Keratinocyte (primary cell): ENCODE data around the gene NAALADL2. TPM values are rescaled to one million over a fixed set of nuclear protein-coding genes. Genes with fewer than 3 reads are reported as not detected.

Experiments
- DNase-seq: peaks from one replicate; pipeline ENCODE4 v3.0.0-alpha.2; 2011; ENCODE audit warnings: low read depth, missing footprints, low spot score
- FAIRE-seq: peaks from 2 replicates; lab custom pipeline; 2011; peaks lifted over from hg19 to GRCh38; lab: Jason Lieb, UNC
- H2AFZ ChIP-seq: 2 replicates; pipeline ENCODE4 v1.6.0; 2012; ENCODE audit warnings: low read length, control low read depth, inconsistent platforms; ENCODE audit not compliant: control insufficient read depth
- H3K27ac ChIP-seq: 2 replicates; pipeline ENCODE4 v1.5.1; 2011; ENCODE audit warnings: low read length; ENCODE audit not compliant: control insufficient read depth, insufficient read depth
- H3K27me3 ChIP-seq: 3 replicates; pipeline ENCODE4 v1.6.0; 2011; ENCODE audit warnings: low read length; ENCODE audit not compliant: control insufficient read depth, insufficient read depth; ENCODE audit errors: extremely low read depth
- H3K36me3 ChIP-seq, 2 experiments: 2 replicates in 1 of 2; 3 replicates in 1 of 2; pipeline ENCODE4 v1.5.1; 2011; ENCODE audit warnings: low read length in 2 of 2, mild to moderate bottlenecking in 1 of 2; ENCODE audit not compliant: control insufficient read depth in 2 of 2, insufficient read depth in 2 of 2; ENCODE audit errors: extremely low read depth in 1 of 2
- H3K4me1 ChIP-seq: 3 replicates; pipeline ENCODE4 v1.5.1; 2011; ENCODE audit warnings: low read length; ENCODE audit not compliant: control insufficient read depth, insufficient read depth; ENCODE audit errors: extremely low read depth
- H3K4me2 ChIP-seq: 3 replicates; pipeline ENCODE4 v1.6.0; 2011; ENCODE audit warnings: low read depth, low read length; ENCODE audit not compliant: control insufficient read depth, insufficient read depth; ENCODE audit errors: extremely low read depth
- H3K4me3 ChIP-seq, 3 experiments: fragments of 200-600 bp in 1 of 3; sonication (generic) in 1 of 3; 2 replicates in 2 of 3; 3 replicates in 1 of 3; pipeline ENCODE4 v1.5.1; 2011 to 2016; ENCODE audit warnings: low read length in 3 of 3, mild to moderate bottlenecking in 3 of 3, control low read depth in 2 of 3, inconsistent platforms in 1 of 3, low read depth in 1 of 3, mixed read lengths in 1 of 3, mixed run types in 1 of 3, moderate library complexity in 1 of 3; ENCODE audit not compliant: control insufficient read depth in 2 of 3, insufficient read depth in 2 of 3; ENCODE audit errors: extremely low read depth in 1 of 3
- H3K79me2 ChIP-seq: 2 replicates; pipeline ENCODE4 v1.6.0; 2012; ENCODE audit warnings: low read length; ENCODE audit not compliant: control insufficient read depth, insufficient read depth
- H3K9ac ChIP-seq: 3 replicates; pipeline ENCODE4 v1.6.0; 2011; ENCODE audit warnings: low read length; ENCODE audit not compliant: control insufficient read depth, insufficient read depth; ENCODE audit errors: extremely low read depth
- H3K9me1 ChIP-seq: 3 replicates; pipeline ENCODE4 v1.6.0; 2011; ENCODE audit warnings: low read length; ENCODE audit not compliant: control insufficient read depth, insufficient read depth; ENCODE audit errors: extremely low read depth
- H3K9me3 ChIP-seq: 2 replicates; pipeline ENCODE4 v1.5.1; 2012; ENCODE audit warnings: low read depth, low read length; ENCODE audit not compliant: control insufficient read depth
- H4K20me1 ChIP-seq: 3 replicates; pipeline ENCODE4 v1.6.0; 2011; ENCODE audit warnings: low read length; ENCODE audit not compliant: control insufficient read depth, insufficient read depth; ENCODE audit errors: extremely low read depth
- EZH2 ChIP-seq: IDR thresholded peaks from one replicate; pipeline ENCODE4 v1.6.1; 2012; ENCODE audit warnings: inconsistent platforms, mild to moderate bottlenecking, low read length, moderate library complexity
- dilution Hi-C: fragments of 300-500 bp; cut with MboI; formaldehyde crosslinking; loops from one replicate; pipeline ENCODE4 v1.7.0; 2020; ENCODE audit warnings: low sequenced_read_pairs; ENCODE audit not compliant: extremely low pct_ligation_motif_present
- polyA plus RNA-seq, 5 experiments: library from polyadenylated mRNA; depleted of rRNA in 3 of 5; stranded (reverse) in 3 of 5; stranded (forward) in 1 of 5; unstranded in 1 of 5; fragments of >200 nt; gene quantifications; 1 replicate in 1 of 5; 2 replicates in 3 of 5; 3 replicates in 1 of 5; pipeline versions ENCODE4 v1.2.1 to v1.2.3, GENCODE V29; 2011 to 2012; ENCODE audit warnings: missing spikeins in 2 of 5, low read depth in 1 of 5, low replicate concordance in 1 of 5
- TF ChIP-seq, protein P1 (sequence below), 3 experiments: IDR thresholded peaks in 1 of 3; conservative IDR thresholded peaks in 1 of 3; optimal IDR thresholded peaks in 1 of 3; 2 replicates in 2 of 3; 3 replicates in 1 of 3; pipeline versions ENCODE3 to v1.5.1; 2011; ENCODE audit warnings: low read length in 3 of 3, mild to moderate bottlenecking in 3 of 3, moderate library complexity in 2 of 3, control low read depth in 1 of 3, inconsistent platforms in 1 of 3; ENCODE audit not compliant: insufficient read depth in 2 of 3; ENCODE audit errors: extremely low read depth in 1 of 3

NAALADL2 gene
- polyA plus RNA-seq, 1 donor (not counting 4 experiments of a cell fraction or from before 2014, with no cell fraction given): 0.75 TPM

DNA sequence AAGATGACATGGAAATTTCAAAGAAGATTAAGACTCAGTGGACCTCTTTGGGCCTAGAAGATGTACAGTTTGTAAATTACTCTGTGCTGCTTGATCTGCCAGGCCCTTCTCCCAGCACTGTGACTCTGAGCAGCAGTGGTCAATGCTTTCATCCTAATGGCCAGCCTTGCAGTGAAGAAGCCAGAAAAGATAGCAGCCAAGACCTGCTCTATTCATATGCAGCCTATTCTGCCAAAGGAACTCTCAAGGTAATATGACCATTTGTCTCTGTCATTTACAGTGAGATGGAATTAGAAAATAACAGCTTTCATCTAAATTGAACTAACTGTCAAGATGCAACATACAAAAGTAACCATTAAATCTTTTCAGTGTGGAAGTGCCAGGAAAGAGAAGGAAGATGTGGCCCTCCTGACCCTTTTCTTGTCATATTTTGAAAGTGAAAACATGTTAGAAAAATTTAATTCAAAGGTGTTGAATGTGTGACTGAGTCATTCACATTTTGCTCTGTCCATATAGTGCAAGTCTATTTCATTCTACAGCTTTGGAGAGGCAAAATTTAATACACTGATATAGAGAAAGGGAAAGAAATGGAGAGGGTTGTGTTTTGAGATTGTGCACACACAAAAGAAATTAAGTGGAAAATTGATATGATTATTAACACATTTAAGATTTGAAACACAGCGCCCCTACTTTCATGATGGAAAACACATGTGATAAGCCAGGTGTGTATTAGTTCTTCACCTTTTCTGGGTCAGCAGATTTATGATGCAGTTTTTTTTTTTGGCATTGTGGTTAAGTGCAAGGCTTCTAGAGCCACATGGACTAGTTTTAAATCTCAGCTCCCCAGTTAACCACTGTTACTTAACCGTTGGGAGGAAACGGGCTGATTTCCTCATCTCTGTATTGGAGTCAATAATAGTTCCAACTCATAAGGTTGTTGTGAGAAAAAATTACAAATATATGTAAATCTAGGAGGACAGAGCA is 375.1 kb downstream of the NAALADL2 start:
- no peak overlapping the region for H3K4me2 ChIP-seq
- DNase-seq: no peak
- dilution Hi-C loops: no loop called here

GRCh38 chr3:175238801-175239200 is 379.7 kb downstream of the NAALADL2 start:
- Histone ChIP-seq H3K4me2 (no peak overlapping the region), H3K27ac (no peak overlapping the region), H2AFZ (no peak overlapping the region), H4K20me1 (no peaks in the 10 kb centered on the region), H3K9me3 (no peaks in the 10 kb centered on the region), H3K9ac (no peak overlapping the region), H3K79me2 (no peaks in the 10 kb centered on the region), H3K4me1 (no peaks in the 10 kb centered on the region), H3K27me3 (no peaks in the 10 kb centered on the region), H3K36me3 (no peaks in the 10 kb centered on the region), H3K4me3 (no peak overlapping the region), H3K9me1 (no peaks in the 10 kb centered on the region)
- FAIRE-seq (no peak), DNase-seq (no peak)
- dilution Hi-C loops: no loop called here
- no peak for TF ChIP-seq EZH2
- TF ChIP-seq, protein P1, sequence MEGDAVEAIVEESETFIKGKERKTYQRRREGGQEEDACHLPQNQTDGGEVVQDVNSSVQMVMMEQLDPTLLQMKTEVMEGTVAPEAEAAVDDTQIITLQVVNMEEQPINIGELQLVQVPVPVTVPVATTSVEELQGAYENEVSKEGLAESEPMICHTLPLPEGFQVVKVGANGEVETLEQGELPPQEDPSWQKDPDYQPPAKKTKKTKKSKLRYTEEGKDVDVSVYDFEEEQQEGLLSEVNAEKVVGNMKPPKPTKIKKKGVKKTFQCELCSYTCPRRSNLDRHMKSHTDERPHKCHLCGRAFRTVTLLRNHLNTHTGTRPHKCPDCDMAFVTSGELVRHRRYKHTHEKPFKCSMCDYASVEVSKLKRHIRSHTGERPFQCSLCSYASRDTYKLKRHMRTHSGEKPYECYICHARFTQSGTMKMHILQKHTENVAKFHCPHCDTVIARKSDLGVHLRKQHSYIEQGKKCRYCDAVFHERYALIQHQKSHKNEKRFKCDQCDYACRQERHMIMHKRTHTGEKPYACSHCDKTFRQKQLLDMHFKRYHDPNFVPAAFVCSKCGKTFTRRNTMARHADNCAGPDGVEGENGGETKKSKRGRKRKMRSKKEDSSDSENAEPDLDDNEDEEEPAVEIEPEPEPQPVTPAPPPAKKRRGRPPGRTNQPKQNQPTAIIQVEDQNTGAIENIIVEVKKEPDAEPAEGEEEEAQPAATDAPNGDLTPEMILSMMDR (optimal IDR thresholded peaks at IDR 0.05 in 1 of 3, IDR thresholded peaks at IDR 0.05 in 1 of 3, conservative IDR thresholded peaks at IDR 0.05 in 1 of 3; ENCODE audit: extremely low read depth in 1 of 3, insufficient read depth in 2 of 3, low read length in 3 of 3): no peak

More for the DNA sequence above, 375.1 kb downstream of the NAALADL2 start:
- no peak for TF ChIP-seq EZH2
- TF ChIP-seq, protein P1 (optimal IDR thresholded peaks at IDR 0.05 in 1 of 3, IDR thresholded peaks at IDR 0.05 in 1 of 3, conservative IDR thresholded peaks at IDR 0.05 in 1 of 3; ENCODE audit: extremely low read depth in 1 of 3, insufficient read depth in 2 of 3, low read length in 3 of 3): no peak
- no peaks in the 10 kb centered on the region for H3K36me3 ChIP-seq
- no peaks in the 10 kb centered on the region for H3K27me3 ChIP-seq
- no peak overlapping the region for H3K27ac ChIP-seq
- no peak overlapping the region for H2AFZ ChIP-seq
- no peak for FAIRE-seq
- H3K9me1 ChIP-seq: no peaks in the 10 kb centered on the region
- no peak overlapping the region for H3K9ac ChIP-seq
- no peaks in the 10 kb centered on the region for H3K79me2 ChIP-seq
- no peaks in the 10 kb centered on the region for H4K20me1 ChIP-seq
- no peak overlapping the region for H3K4me3 ChIP-seq
- no peaks in the 10 kb centered on the region for H3K9me3 ChIP-seq
- no peaks in the 10 kb centered on the region for H3K4me1 ChIP-seq
